Renal cortex interstitium (tissue), 11 donors: ENCODE results near the gene ACVR1. TPM values are rescaled to one million over a fixed set of nuclear protein-coding genes. Genes with fewer than 3 reads are reported as not detected.

Experiments
- DNase-seq, 11 donors: peaks; one replicate each; pipeline ENCODE4 v3.0.0-alpha.2; 2013; ENCODE audit warnings: low read depth in 9 of 11, low spot score in 4 of 11; ENCODE audit errors: extremely low read depth in 1 of 11
- polyA plus RNA-seq, 3 donors: library from polyadenylated mRNA; unstranded; fragments of 120-200 nt; gene quantifications; one replicate each; pipeline ENCODE4 v1.2.1, GENCODE V29; 2013; ENCODE audit not compliant: insufficient read length in 3 of 3

The ACVR1 gene
- polyA plus RNA-seq, 3 donors = 26.6 to 31.0 (median 29.1) TPM

DNA sequence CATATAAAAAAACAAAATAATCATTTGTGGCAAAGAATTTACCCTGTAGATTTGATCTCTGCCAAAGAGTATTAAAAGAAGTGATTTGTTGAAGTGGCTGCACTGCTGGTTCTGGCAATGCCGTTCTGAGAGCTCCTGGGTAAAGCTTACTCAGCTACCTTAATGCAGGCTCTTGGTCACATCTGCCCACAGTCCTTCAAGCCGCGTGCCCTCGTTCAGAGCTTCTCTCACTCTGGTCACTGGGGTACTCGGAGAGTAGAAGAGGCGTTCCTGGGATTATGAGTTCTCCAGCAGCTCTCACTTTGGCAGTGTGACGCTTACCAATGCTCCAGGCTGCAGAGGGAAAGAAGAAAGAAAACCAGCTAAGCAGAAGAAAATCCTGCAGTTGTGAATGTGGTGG, 57.9 kb downstream of the ACVR1 start:
- no peak for DNase-seq

DNA sequence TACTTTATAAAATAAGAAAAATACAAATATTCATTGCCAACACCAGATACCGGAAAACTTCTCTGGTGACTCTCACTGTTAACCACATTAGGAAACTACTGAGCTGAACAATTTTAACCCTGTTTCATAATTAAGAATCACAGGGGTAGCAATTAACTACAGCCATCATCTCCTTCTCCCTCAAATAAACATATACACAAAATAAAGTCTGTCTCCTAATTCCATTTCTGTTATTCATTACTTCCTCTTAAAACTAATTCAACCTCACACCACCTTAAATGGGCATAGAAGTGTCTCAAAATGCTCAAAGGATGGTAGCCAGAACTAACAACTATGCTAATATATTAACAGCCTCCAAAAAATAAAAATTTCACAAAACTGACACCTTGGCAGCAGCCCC, 60.7 kb downstream of the ACVR1 start:
- DNase-seq = no peak

DNA sequence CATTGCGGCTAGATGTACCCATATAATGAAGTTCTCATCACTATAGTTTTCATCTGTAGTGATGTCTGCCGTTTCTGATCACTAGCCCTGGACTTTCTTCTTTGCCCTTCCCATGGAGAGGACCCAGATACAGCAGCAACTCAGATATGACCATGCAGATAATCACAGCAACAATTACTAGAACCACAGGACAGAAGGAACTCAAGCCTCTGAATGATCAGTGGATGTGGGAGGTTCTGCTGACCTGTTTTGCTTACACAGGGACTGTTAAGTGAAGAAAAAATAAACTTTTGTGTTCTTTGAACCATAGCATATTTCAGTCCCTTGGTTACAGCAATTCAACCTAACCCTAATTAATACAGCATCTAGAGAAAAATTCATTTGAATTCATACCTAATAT, 62.7 kb downstream of the ACVR1 start:
- no peak for DNase-seq

DNA sequence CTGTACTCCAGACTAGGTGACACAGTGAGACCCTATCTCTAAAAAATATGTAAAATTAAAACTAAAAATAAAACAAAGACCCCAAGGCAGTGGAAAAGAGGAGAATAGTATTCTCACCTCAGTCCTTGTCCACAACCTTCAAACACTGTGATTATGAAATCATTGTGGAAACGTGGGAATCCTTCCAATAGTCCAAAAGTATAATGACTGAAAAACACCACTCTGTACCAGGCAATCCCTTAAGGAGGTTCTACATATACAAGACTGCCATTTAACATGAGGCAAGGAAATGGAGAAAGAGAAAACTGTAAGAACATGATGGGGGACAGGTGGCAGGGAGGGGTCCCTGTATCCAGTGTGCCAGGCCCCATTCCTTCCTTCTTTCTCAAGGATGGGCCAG, 66.1 kb downstream of the ACVR1 start:
- no peak for DNase-seq

DNA sequence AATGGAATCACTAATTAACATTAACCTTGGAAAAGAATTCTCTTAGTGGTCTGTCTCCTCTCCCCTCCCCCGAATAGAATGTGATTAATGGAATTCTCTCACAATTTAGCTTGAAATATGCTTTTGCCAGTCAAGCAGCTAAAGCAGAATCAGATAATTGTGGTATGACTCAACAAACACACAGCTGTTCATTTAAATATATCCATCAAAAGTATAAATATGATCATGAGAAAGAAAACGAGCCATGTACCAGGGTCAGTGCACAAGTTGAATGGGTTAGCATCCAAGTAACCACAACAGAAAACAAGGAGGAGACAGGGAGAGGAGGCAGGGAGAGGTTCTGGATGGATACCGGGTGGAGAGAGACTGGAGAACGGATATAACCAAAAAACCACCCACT, 66.9 kb downstream of the ACVR1 start:
- DNase-seq = no peak

DNA sequence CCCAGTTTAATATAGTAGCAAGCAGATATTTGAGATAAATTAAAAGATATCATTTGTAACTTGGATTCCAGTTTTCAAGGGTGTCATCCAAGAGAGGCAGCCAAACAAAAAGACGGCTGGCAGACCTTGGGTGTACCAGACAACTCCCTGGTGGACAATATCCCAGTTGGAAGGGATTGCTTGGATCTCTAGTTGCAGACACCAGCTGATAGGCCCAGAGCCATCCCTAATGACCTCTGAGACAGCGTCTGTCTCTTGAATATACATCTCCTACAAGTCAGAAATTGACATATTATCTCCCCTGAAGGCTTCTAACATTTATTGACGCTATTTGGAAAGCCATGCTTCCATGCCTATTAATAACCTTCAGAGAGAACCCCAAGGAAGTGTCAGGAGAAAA, 67.7 kb downstream of the ACVR1 start:
- DNase-seq = no peak

DNA sequence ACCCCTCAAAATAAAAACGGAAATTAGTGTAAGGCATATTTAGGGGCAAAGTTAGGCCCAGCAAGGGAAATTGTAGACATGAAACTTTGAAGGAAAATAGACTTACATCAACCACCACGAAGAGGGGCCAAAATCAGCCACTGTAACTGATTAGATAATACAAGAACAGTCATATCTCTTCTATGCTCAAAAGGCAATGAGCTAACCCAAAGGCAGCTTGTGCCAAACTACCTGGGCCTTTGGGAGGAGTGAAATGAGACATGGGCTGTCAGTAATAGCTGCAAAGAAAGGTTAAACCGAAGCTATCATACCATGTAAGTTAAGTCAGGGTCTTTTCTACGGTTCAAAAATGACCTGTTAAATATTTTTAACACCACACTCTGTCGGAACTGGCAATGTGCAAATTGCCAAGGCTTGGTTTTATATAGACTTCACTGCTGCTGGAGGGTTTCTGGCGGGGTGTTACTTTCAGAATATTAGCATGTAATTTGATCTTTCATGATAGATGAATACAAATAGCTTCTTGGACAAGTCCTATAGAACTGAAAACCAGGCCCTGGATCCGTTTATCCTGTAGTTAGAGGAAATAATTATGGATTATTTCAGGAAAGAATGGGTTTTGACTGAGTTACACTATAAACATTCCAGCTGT, 69.6 kb downstream of the ACVR1 start:
- no peak for DNase-seq

DNA sequence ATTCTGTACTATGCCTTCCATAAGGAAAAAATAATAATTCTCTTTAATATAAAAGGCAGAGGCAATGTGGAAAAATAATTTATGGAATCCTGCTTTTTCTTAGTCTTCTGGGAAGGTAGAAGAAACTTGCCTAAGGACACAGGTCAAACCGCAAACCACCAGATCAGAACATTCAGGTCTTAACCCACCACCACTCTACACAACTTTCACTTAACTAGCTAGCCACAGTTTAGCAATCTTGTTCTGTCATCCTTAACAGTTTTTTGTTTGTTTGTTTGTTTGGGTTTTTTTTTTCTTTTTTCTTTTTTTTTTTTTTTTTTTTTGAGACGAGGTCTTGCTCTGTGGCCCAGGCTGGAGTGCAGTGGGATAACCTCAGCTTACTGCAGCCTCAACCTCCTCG, 70.6 kb downstream of the ACVR1 start:
- no peak for DNase-seq

DNA sequence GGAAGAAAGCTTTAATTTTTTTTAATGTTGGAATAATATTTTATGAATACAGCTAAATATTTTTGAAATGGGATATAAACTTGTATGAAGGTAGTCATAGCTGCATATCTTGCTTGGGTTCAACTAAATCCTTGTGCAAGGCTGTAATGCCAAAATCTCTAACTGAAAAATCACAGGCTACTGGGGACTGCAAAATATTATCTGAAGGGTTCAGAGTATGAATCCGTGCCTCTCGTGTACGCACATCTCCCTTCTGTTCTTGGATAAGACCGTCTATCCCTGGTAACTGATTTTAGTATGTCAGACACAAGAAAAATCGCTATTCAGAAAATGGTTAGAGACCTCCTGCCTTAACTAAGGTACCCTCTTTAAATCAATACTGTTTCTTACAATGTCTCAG, 71.8 kb downstream of the ACVR1 start:
- DNase-seq = no peak

DNA sequence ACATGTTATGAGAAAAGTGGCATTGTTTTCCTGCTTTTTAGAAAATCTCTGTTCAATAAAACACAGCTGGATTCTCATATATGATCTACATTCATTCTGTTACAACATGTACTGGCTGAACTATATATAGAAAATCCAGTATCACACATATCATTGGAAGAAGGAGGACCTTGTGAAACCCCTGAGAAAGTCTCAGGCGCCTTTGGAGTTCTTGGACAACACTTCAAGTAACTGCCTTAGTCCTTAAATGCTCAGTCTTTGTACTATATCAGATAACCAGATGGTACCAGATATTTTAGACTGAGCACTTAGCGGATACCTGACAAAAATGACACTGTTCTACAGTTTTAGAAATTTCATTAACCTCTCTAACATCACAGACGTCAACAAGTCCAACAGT, 72.2 kb downstream of the ACVR1 start:
- DNase-seq = no peak

DNA sequence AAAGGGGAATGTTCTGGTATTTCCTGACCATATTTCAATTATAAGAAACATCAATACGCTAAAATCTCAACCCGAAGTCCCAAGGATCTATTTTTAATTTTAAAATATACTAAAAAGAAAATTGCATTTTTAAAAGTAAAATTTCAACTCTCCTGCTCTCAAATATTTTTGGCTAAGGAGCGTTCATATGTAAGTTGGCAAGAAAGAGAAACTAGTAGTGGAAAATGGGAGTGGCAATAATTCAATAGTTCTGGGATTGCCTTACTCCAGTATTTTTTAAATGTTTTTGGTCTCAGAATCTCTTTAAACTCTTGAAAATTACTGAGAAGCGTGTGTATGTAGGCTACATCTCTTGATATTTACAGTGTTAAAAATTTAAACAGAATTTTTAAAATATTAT, 72.7 kb downstream of the ACVR1 start:
- no peak for DNase-seq

DNA sequence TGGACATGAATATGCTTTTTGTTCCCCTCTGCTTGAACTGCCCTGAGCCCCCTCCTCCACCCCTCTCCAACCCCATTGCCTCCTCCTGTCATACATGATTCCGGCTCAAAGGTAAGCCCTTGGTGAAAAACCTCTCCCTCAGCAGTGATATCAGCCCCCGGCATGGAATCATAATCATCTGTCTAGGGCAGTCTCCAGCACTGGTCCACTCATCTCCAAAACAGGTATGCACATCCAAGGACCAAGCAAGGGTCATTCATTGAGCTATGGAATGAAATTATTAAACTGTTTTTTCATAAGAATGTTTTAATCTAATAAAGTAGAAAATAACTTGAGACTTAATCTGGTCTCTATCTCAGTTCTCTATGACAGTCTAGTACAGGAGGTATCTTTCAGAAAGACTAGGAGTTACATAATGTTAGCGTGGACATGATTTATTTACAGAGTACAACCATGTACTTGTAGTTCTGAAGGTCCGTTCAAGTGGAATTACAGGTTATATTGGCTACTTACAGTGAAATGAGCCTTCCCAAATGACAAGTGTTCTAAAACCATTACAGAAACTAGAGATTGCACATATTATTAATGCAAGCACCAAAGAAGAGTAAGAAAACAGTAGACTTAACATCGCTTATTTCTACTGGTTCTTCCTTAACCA, 75.2 kb downstream of the ACVR1 start:
- DNase-seq = no peak

DNA sequence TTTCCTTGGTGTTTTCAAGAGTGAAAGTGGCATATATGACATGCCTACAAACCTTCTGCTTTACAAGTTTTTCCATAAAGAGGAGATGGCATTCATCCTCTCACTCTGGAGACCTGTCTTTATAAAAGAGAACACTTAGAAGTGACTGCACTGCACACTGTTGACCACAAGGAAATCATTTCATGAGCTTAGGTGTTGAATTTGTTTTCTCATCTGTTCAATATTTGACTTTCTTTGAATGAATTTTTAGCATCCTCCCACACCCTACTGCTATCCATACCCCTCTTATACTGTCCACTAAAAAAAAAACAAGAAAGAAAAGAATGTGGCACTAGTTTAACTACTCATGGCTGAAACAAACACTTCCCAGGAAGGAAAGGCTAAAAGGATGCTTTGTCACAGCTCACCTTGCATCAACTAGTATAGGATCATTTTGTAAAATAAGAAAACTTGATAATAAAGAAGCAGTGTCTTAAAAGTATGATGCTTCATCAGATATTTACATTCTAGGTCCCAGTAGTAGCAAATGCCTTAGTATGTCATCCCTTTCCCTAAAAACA, 83.0 kb downstream of the ACVR1 start:
- DNase-seq = no peak

DNA sequence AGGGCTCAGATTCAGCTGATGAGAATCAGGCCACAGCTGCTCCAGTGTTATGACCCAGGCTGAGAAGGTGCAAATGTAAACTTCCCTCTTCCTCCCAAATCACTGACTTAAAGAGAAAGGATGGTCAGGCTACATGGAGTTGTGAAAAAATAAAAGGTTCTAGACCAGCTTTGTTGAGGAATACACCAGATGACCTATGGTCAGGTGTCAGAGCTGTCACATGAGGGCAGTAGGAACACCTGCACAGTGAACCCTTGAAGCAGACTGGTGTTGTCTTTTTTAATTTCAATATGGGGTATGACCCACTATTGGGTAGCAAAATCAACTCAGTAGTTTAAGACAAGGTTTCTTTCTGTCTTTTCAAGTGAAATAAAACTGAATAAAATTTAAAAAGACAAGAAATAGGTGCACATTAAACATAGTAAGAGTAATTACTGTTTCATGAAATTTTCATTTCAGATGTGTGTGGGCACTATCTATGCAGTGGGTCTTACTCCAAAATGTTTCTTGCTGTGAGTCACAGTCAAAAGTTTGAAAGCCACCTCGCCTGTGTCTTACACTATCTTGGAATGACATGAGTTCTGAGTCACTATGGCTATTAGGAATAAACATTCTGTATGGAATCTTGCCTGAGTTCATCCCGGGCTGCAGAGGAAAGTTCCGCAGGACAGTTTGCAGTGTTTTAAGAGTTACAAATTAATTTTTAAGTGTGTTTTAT, 83.6 kb downstream of the ACVR1 start:
- no peak for DNase-seq

DNA sequence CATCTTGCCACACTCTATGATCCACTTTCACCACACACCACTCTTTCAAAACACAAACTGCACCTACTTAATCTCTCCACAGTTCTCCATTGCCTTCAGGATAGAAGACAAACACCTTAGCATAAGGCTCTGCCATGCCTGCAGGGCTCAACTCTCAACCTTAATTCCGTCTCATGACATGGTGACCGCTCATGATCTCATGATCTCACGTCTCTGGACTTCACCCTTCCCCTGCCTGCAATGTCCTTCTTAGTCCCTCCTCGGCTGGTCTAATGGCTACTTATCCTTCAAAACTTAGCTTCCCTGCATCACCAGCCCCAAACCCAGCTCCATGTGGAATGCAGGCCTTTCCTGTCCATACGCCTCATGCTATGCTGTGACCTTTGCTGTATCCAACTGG, 85.3 kb downstream of the ACVR1 start:
- no peak for DNase-seq

DNA sequence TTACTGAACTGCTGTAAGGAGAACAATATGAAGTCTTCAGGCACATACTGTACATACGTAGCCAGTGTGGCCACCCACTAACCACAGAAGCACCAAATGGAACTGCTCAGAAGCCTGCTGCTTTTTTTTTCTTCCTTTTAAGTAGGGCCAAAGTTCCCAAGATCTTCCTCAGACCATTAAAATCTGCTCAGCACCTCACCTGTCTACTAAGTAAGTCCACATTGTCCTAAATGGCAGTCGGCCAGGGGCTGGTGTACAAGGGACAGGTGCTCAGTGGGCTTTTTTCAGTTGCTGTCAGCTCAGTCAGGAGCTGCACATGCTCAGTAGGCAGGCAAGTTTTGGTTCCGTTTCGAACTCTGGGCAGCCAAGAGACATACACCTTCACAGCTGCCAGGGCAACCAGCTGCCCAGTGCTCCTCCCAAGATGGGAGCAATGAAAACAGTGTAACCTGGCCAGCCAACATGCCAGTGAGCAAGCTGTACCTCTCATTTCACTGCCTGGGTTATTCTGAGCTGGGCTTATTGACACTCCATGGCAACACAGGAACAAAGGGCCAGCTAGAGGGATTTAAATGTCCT, 86.1 kb downstream of the ACVR1 start:
- peak in 1 of 11 donors; percentile 13 for DNase-seq

DNA sequence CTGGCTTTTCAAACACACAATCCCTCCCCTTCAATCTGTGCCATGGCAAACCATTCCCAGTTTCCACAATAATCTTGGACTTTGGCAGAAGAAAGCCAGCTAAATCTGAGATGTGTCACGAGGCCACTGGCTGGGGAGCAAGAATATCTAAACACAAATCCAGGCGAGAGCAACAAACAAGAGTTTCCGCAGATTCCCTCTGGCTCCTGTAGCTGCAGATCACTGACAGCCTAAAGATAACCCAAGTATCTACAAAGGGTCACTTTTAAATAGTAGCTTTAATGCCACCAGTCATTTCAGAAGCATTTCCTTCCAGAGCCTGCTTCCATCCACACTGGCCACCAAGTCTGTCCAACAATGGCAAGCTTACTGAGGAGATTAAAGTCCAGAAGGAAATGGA, 86.9 kb downstream of the ACVR1 start:
- DNase-seq = no peak

DNA sequence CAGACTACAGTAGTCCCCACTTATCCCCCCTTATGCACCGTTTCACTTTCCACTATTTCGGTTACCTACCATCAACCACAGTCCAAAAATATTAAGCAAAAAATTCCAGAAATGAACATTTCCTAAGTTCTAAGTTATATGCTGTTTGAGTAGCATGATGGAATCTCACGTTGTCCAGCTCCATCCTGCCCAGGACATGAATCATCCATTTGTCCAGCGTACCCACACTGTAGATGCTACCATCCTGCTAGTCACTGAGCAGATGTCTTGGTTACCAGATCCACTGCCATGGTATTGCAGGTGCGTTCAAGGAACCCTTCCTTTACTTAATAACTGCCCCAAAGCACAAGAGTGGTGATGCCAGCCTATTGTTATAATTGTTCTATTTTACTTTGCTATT, 87.9 kb downstream of the ACVR1 start:
- no peak for DNase-seq

DNA sequence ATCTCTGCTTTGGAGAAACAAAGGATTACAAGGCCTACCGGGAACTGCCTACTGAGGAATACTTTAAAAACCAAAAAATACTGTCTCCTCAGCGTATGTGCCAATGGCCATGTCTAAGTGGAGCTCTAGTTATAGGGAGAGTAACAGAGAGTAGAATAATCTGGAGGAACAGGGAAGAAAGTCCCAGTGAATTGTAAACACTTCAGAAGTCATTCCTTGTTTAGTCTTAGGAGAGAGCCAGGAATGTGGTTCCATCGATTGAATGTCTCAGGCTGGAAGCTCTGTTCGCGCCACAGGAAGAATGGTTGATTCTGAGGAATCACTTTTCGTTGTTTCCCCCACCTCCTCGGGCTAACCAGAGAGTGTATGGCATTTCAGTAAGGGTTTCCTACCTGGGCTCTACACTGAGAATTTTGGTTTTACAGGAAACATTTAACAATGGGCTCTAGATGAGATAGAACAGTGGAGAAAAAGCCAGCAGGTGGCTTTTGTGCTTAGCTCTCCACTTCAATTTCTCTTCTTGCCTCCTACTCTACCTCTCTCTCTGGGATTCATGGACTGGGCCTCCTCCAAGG, 88.7 kb downstream of the ACVR1 start:
- DNase-seq = no peak
